HG02571 (cell line): ENCODE data around the gene HOXB4.

Experiments
- ATAC-seq: cut with Tn5 transposase; IDR thresholded peaks from one replicate; pipeline ENCODE4 v1.9.1; 2021; ENCODE audit warnings: mild to moderate bottlenecking, moderate library complexity; ENCODE audit not compliant: unreplicated experiment

The HOXB4 gene

GRCh38 chr17:48561884-48562810 lies 16.0 kb downstream of the HOXB4 start:
- no peak for ATAC-seq

DNA sequence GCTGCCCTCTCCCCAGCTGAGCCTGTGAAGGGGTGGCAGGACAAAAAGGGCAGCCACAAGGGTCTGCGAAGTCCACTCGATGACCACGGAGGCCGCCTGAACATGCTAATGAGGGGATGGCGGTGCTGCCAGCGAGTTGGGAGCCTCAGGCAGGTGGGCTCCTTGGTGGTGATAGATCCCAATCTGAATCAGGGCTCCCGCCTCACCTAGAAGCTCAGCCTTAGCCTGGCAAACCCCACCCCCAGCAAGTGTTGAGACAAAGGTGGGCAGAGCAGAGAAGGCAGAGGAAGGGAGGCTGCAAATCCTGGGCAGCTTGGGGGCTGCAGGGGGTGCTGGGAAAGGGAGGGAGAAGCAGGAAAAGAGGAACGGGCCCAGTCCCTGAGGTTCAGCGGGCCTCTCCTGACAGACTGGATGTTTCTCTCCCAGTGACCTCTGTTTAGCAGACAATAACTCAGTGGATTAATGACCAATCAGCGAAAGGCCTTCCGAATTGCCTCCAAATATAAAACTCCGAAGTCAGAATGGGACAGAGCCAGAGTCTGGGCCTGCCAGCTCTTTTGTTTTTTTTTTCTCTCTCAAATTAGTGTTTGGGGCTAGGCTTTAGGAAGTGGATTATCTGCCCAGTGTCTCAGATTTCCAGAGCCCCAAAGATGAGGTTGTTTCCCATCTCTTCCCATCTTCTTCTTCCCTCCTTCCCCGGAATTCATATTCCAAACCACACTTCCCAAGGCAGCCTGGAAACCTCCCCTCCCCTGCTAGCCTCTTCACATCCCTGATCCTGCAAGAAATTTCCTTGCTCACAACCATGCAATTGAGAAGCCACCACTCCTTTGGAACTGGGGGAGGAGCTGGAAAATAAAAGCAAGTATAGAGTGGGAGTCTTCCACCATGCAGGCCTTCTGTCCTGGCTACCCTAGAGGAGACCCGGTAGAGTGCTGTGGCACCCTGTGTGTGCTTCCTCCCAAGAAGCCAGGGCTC lies 18.0 kb downstream of the HOXB4 start:
- ATAC-seq: no peak

DNA sequence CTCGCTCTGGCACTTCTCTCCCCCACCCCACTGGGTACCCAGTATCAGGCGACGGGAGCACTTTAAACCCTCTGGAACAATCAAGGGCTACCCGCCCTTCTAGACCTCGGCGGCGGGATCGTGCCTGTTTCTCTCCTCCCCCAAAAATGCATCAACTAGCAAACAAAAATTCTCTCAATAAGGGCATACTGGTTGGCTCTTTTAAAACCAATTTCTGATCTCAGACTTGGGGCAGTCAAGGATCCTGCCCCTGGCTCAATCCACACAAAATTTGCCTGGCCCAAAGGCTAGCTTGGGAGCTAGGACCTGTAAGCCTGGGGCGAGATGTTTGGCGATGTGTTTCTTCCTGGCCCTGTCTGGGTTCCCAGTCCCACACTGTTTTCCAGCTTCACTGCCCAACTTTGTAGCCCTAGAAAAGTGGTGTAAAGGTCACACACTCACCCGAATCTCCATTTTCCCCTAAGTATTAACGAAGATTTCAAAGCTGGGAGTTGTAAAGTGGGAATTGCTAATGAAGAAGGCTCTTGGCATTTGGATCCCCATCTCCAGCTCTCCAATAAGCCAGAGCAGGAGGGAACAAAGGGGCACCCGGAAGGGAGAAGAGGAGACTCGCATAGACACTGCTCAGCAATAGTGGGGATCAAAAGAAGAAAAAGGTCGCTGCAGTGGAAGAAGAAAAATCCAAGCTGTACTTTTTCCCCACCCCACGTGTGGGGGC lies 18.9 kb downstream of the HOXB4 start:
- ATAC-seq: no peak

- ATAC-seq: no peak
Observed at GRCh38 chr17:48558831-48559121, 19.4 kb downstream of the HOXB4 start.

DNA sequence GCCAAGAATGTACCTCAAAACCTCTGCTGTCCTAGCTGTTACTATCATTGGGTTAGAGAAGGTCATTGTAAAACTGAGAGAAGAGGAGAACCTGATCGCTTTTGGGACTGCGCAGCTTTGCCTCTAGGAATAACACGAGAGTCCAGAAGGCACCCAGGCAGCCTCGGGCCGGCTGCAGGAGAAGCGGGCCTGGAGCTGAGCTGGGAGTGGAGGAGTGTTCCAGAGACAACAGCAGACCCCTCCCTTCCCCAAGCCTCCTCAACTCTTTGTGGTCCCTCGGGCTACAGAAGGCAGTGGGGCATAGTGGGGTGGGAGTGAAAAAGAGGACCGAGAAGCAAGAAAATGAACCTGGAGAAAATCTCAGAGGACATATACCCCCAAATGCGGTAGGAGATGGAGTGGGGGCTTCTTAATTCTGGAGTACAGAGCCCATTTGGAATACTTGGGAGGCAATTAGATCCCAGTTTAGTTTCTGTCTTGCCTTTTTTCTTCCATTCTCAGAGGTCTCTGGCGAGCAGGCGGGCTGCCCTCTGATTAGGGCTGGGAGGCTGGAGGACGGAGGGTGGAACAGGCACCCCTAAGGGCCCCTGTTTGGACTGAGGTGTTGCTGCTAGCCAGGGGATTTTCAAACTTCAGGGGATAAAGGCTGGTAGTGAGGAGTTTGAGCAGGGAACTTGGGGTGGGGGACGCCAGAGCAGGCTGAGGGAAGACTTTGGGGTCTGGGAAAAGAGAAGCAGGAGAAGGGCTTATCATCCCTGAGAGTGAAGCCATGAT lies 19.9 kb downstream of the HOXB4 start:
- ATAC-seq: no peak

DNA sequence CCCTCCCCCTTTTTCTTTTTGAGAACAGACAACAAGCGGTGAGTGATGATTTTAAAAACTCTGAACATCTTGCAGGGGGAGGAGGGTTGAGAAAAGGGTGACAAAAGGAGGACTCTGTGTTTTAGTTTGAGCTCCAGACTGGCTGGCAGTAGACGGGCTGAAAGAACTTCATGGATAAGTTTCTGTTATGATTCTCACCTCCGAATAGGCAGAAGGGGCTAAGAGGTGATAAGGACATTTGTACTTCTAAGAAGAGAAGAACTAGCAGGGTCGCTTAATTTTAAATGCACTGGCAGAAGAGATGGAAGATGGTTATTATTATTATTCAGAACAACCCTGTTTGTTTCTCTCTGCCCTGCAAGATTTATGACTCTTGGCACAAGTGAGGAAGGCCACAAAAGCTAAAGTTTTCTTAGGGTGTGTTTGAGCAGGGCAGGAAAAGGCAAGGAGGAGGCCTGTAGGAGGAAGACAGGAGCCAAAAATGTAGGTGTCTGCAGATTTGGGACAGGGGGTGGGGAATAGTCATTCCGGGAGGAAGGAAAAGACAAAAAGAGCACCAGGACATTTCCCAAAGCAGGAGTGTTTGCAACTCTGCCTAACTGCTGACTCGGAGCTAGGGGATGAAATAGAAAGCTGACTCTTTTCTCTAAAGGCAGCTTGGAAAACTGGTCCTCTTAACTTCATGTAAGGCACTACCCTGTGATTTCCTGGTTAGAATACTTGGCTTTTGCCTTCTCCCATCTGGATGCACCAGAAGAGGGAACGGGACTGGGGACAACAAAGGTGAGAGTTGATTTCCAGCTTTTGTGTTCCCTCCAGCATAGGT lies 21.4 kb downstream of the HOXB4 start:
- ATAC-seq: no peak

GRCh38 chr17:48556229-48556575 lies 21.9 kb downstream of the HOXB4 start:
- ATAC-seq: no peak

GRCh38 chr17:48555258-48556228 lies 22.6 kb downstream of the HOXB4 start:
- no peak for ATAC-seq

GRCh38 chr17:48554412-48555257 lies 23.5 kb downstream of the HOXB4 start:
- ATAC-seq: no peak

- ATAC-seq: no peak
Observed at GRCh38 chr17:48553826-48554225, 24.3 kb downstream of the HOXB4 start.

GRCh38 chr17:48553190-48553547 lies 25.0 kb downstream of the HOXB4 start:
- no peak for ATAC-seq

GRCh38 chr17:48552466-48553189 lies 25.5 kb downstream of the HOXB4 start:
- ATAC-seq: no peak

DNA sequence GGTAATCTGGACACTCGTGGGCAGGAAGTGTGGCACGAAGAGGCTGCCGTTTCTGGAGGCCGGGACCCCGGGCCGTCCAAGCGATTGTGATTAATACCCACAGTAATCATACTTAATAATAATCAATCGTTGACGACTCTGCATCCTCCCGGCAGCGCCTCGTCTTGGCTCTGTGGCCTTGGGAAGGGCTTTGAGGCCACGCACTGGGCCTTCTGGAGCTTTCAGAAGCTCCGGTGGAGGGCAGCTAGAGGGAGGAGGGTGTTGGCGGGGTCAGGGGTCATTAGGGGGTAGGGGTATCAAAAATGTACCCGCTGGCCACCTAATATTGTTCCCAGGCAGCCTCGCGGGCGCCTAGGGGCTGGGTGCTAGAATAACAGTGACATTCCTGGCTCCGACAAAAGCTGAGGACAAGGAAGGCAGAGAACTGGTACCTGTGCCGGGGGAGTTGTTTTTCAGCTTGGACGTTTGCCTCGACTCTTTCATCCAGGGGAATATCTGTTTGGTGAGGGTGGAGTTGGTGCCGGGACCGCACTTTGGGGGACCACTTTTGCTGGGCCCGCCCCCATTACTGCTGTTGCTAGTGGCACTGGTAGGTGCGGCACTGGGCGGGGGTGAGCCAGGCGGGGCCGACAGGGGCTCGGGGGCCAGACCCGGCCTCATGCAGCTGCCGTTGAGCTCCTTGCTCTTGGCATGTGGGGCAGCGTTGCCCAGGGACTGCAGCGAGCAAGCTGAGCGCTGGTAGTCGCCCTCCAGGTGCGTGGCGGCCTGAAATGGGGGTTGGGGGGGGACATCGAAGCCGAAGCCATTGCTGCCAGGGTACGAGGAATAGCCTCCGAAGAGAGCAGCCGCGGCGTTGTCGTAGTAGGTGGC lies 26.3 kb downstream of the HOXB4 start:
- ATAC-seq: no peak

- ATAC-seq: no peak
Observed at GRCh38 chr17:48551214-48551555, 27.0 kb downstream of the HOXB4 start.

- ATAC-seq: no peak
Observed at GRCh38 chr17:48550502-48551213, 27.5 kb downstream of the HOXB4 start.
